H54 (cell line): ENCODE measurements around the gene MKNK1.
A peak's percentile ranks its signal among the peaks of the same experiment; 100 is the strongest.

Experiments
- DNase-seq: peaks from one replicate; pipeline ENCODE4 v3.0.0; 2011; ENCODE audit warnings: low spot score, mixed read lengths; ENCODE audit not compliant: insufficient read length
- FAIRE-seq: peaks from 3 replicates; lab custom pipeline; 2011; peaks lifted over from hg19 to GRCh38; lab: Jason Lieb, UNC
- POLR2A ChIP-seq: IDR thresholded peaks from 2 replicates; pipeline ENCODE4 v1.6.1; 2011; ENCODE audit warnings: low read depth, mild to moderate bottlenecking, low read length

Gene MKNK1

GRCh38 chr1:46637444-46638083 is 33.5 kb upstream of the MKNK1 start:
- FAIRE-seq (no peak), DNase-seq (no peak)
- no peak for TF ChIP-seq POLR2A

GRCh38 chr1:46635205-46635604 is 31.1 kb upstream of the MKNK1 start:
- DNase-seq, result no peak
- TF ChIP-seq POLR2A, result no peak
- FAIRE-seq, result no peak

- no peak for FAIRE-seq
- no peak for DNase-seq
- no peak for TF ChIP-seq POLR2A
Observed at GRCh38 chr1:46630719-46631118, 26.7 kb upstream of the MKNK1 start.

GRCh38 chr1:46623743-46624644 is 19.9 kb upstream of the MKNK1 start:
- TF ChIP-seq POLR2A, result no peak
- FAIRE-seq (no peak), DNase-seq (no peak)

DNA sequence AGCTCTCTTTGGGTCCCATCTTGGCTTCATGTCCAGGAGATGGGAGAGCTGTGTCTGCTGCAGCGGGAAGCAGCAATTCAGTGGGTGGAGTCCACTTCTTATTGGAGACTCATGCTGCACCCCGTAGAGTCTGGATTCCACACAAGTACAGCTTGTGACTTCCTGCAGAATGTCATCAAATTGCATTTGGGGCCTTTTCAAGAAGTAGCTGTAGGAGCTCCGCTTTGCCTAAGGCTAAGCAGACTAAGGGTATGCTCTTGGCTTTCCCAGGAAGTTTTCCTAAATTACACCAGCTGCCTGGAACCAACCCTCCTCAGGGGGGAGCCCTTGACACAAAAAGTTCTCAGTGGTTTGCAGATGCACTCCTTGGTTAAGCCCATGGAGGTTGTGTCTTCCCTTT is 18.3 kb upstream of the MKNK1 start:
- DNase-seq (no peak), FAIRE-seq (peak; percentile 75)
- TF ChIP-seq POLR2A, result no peak

- TF ChIP-seq POLR2A, result no peak
- no peak for FAIRE-seq
- no peak for DNase-seq
Observed at GRCh38 chr1:46621930-46622329, 17.9 kb upstream of the MKNK1 start.

DNA sequence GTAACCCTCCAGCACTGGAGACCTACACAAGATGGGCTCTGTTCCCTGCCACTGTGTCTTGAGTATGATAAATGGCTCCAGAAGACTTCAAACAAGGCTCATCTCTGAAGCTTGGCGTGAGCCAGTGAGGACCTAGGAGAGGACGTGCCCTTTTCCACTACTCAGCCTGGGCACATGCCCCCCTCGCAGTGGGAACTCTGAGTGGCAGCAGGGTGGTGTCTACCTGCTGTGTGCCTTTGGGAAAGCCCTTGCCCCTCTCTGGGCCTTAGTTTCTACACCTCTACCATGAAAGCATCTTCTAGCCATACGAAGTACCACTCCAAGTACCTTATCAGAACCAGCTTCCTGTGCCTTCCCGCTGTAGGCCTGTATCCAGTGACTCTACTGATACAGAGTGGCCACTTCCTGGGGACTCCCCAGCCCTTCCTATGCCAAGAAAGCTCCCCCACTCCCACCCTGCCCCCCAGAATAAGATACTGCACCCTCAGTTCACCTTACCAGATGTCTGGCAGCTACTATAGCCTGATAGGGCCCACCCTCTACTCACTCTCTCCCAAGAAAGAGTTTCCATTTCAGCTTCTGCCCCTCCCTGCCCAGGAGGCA is 15.7 kb upstream of the MKNK1 start:
- FAIRE-seq (no peak), DNase-seq (no peak)
- TF ChIP-seq POLR2A, result no peak

- TF ChIP-seq POLR2A, result no peak
- DNase-seq, result no peak
- FAIRE-seq, result no peak
Observed at GRCh38 chr1:46618754-46619415, 14.8 kb upstream of the MKNK1 start.

GRCh38 chr1:46617833-46618232 is 13.8 kb upstream of the MKNK1 start:
- DNase-seq (no peak), FAIRE-seq (no peak)
- TF ChIP-seq POLR2A, result no peak

DNA sequence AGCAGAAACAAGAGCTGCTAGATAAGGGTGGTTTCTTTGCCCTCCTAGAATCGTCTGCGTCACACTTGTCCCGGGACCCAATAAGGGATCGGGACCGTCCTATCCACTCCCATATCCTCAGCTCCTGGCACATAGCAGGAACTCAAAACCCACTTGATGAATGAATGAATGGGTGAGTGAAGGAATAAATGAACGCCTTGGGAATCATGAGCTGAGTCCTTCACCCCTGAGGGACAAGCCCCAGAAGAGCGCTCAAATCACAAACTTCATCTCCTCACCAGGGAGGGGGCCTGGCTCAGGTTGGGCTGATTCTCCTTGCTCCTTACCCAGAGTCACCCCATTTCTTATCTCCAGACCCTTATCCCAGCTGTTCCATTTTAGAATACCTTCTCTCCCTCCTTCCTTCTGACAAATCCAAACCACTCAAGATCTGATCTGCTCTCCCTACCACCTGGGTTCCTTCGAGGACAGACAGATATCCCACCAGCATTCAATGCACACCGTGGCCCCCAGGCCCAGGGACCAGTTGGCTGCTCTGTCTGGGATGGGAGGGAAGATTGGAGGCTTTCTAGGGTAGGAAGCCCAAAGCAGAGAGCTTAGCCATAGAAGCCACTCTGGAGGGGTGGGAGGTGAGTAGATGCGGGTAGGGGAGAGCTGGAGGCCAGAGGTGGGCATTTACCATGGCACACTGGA is 13.2 kb upstream of the MKNK1 start:
- FAIRE-seq (no peak), DNase-seq (no peak)
- no peak for TF ChIP-seq POLR2A

DNA sequence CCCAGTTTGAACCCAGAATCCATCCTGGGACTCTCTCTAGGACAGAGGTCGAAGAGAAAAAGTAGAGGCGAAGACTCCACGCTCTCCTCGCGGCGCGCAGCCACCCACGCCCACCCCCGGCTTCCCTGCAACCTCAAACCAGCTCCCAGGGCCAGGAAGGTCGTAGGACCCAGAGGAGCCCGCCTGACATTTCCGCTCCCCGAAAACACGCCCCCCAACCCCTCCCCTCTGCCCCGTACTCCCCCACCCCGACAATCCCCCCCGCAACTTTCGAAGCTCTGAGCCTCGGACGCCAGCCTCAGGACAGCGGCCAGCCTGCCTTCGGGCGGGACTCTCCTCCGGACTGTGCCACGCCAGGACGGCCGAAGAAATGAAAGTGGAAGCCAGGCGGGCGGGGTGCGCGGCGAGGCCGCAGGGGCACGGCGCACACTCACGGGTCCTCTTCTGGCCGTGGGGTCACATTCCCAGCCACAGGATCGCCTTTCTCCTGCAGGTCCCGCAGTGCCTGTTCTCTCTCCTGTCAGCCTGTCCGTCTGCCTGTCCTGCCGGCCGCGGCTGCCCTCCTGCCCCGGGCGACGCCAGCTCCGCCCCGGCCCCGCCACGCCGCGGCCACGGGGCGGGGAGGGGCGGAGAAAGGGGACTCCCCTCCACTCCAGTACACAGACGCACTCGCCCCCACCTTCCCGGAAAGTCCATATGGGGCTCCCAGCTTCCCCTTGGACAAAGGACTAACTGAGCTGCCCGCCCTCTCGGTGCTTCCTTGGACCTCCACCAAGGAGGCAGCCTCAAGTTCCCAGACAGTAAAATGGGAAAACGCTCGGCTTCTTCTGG is 12.4 kb upstream of the MKNK1 start, which contains the start of gene MOB3C:
TSS of gene MOB3C (minus strand) at position 535 of the 831 bp plus-strand sequence. CDS start 3,490 bp downstream, outside the sequence.
- peak; percentile 84 for TF ChIP-seq POLR2A
- DNase-seq (peak; percentile 62), FAIRE-seq (no peak)

DNA sequence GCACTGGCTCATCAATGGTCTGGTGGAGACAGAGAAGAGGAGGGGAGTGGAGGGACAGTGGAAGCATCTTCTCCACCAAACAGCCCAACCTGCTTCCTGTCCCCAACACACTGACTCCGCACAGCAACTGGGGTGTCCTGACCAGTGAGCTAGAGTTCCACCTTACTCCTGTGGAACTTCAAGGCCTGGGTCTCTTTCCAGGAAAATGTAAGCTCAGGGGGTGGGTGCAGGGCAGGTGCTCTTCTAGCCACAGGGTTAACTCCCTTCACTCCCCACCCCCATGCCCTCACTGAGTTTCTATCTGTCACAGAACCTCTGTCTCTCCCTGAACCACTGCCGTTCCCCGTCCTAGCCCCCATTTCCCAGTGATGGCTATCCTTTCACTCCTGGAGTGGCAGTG is 11.7 kb upstream of the MKNK1 start:
- no peak for TF ChIP-seq POLR2A
- no peak for FAIRE-seq
- no peak for DNase-seq
